Measurements from ENCODE around the gene HLA-DRA. TPM values are rescaled to one million over a fixed set of nuclear protein-coding genes. Genes with fewer than 3 reads are reported as not detected.
A peak's percentile ranks its signal among the peaks of the same experiment; 100 is the strongest.

HLA-DRA gene
- total RNA-seq (1,598 TPM), polyA plus RNA-seq (1,667 TPM)
- long read RNA-seq, donor 1, transcript HLA-DRA-202 (5 exons, 1,280 nt): major isoform, 73 of 91 reads
- long read RNA-seq, donor 1, partial matches to known transcripts: 18 of 91 reads
- long read RNA-seq, donor 1, other reads (novel, unspliced or antisense): 0 of 91 reads
- long read RNA-seq, donor 2: 0 reads
- long read RNA-seq, donor 3, transcript HLA-DRA-202 (5 exons, 1,280 nt): major isoform, 642 of 848 reads
- long read RNA-seq, donor 3, partial matches to known transcripts: 174 of 848 reads
- long read RNA-seq, donor 3, other reads (novel, unspliced or antisense): 29 of 848 reads
- long read RNA-seq, donor 4, transcript HLA-DRA-202 (5 exons, 1,280 nt): major isoform, 278 of 393 reads
- long read RNA-seq, donor 4, partial matches to known transcripts: 97 of 393 reads
- long read RNA-seq, donor 4, other reads (novel, unspliced or antisense): 16 of 393 reads
- long read RNA-seq, donor 5, transcript HLA-DRA-202 (5 exons, 1,280 nt): major isoform, 1,071 of 1,438 reads
- long read RNA-seq, donor 5, transcript HLA-DRA-201 (5 exons, 1,169 nt): minor isoform, 7 of 1,438 reads
- long read RNA-seq, donor 5, partial matches to known transcripts: 297 of 1,438 reads
- long read RNA-seq, donor 5, other reads (novel, unspliced or antisense): 63 of 1,438 reads
- long read RNA-seq, donor 6, transcript HLA-DRA-202 (5 exons, 1,280 nt): major isoform, 399 of 526 reads
- long read RNA-seq, donor 6, partial matches to known transcripts: 109 of 526 reads
- long read RNA-seq, donor 6, other reads (novel, unspliced or antisense): 17 of 526 reads
- long read RNA-seq, donor 7, transcript HLA-DRA-202 (5 exons, 1,280 nt): major isoform, 724 of 1,096 reads
- long read RNA-seq, donor 7, transcript HLA-DRA-201 (5 exons, 1,169 nt): minor isoform, 5 of 1,096 reads
- long read RNA-seq, donor 7, partial matches to known transcripts: 333 of 1,096 reads
- long read RNA-seq, donor 7, other reads (novel, unspliced or antisense): 34 of 1,096 reads
- long read RNA-seq, donor 8, transcript HLA-DRA-202 (5 exons, 1,280 nt): major isoform, 165 of 227 reads
- long read RNA-seq, donor 8, partial matches to known transcripts: 61 of 227 reads
- long read RNA-seq, donor 8, other reads (novel, unspliced or antisense): 0 of 227 reads
- long read RNA-seq, donor 9, transcript HLA-DRA-202 (5 exons, 1,280 nt): major isoform, 256 of 330 reads
- long read RNA-seq, donor 9, partial matches to known transcripts: 69 of 330 reads
- long read RNA-seq, donor 9, other reads (novel, unspliced or antisense): 5 of 330 reads
- long read RNA-seq, donor 10, transcript HLA-DRA-202 (5 exons, 1,280 nt): major isoform, 349 of 531 reads
- long read RNA-seq, donor 10, partial matches to known transcripts: 151 of 531 reads
- long read RNA-seq, donor 10, other reads (novel, unspliced or antisense): 29 of 531 reads

GRCh38 chr6:32439602-32440214, at the start of gene HLA-DRA:
Gene HLA-DRA, plus strand, starts transcription at chr6:32439887. Its CDS starts 64 bp downstream, at chr6:32439951.
- DNase-seq (ENCODE audit: low read depth in 6 of 9, low spot score in 9 of 9): peak; percentile 40 to 86 (median 63)
- H3K4me3 ChIP-seq (ENCODE audit: low read length in 2 of 2): peak within 1 kb of the TSS; percentile 39 to 41
- no peaks in the 10 kb centered on the region for H3K9me3 ChIP-seq (ENCODE audit: control insufficient read depth in 2 of 2, insufficient read depth in 1 of 2, low read length in 1 of 2)
- WGBS: 1% methylated on average over 9 of the region's 9 CpGs
- H3K27ac ChIP-seq (ENCODE audit: low read depth in 1 of 2, low read length in 1 of 2): peak within 1 kb of the TSS; percentile 78 to 82
- H3K4me1 ChIP-seq (ENCODE audit: control insufficient read depth in 2 of 2, insufficient read depth in 2 of 2, low read length in 2 of 2): peaks cover 0 to 8% of the 10 kb centered on the region in 2 donors
- H3K27me3 ChIP-seq (ENCODE audit: control insufficient read depth in 2 of 2, insufficient read depth in 1 of 2, low read length in 1 of 2): no peaks in the 10 kb centered on the region
- H3K36me3 ChIP-seq (ENCODE audit: control insufficient read depth in 2 of 2, insufficient read depth in 2 of 2, low read length in 1 of 2): peaks cover 0 to 13% of the 10 kb centered on the region in 2 donors

GRCh38 chr6:32391505-32391904, 48.2 kb upstream of the HLA-DRA start:
- no peak for DNase-seq (ENCODE audit: low read depth in 6 of 9, low spot score in 9 of 9)
- Histone ChIP-seq H3K4me3 (ENCODE audit: low read length in 2 of 2) (no peak overlapping the region), H3K27ac (ENCODE audit: low read depth in 1 of 2, low read length in 1 of 2) (no peak overlapping the region), H3K9me3 (ENCODE audit: control insufficient read depth in 2 of 2, insufficient read depth in 1 of 2, low read length in 1 of 2) (no peaks in the 10 kb centered on the region), H3K27me3 (ENCODE audit: control insufficient read depth in 2 of 2, insufficient read depth in 1 of 2, low read length in 1 of 2) (no peaks in the 10 kb centered on the region), H3K4me1 (ENCODE audit: control insufficient read depth in 2 of 2, insufficient read depth in 2 of 2, low read length in 2 of 2) (peaks cover 0 to 4% of the 10 kb centered on the region in 2 donors), H3K36me3 (ENCODE audit: control insufficient read depth in 2 of 2, insufficient read depth in 2 of 2, low read length in 1 of 2) (no peaks in the 10 kb centered on the region)
- 95% methylated on average over 6 of the region's 6 CpGs for WGBS

GRCh38 chr6:32393665-32394420, 45.8 kb upstream of the HLA-DRA start:
- no peaks in the 10 kb centered on the region for H3K9me3 ChIP-seq (ENCODE audit: control insufficient read depth in 2 of 2, insufficient read depth in 1 of 2, low read length in 1 of 2)
- WGBS: 64% methylated on average over 7 of the region's 7 CpGs
- no peaks in the 10 kb centered on the region for H3K36me3 ChIP-seq (ENCODE audit: control insufficient read depth in 2 of 2, insufficient read depth in 2 of 2, low read length in 1 of 2)
- no peaks in the 10 kb centered on the region for H3K27me3 ChIP-seq (ENCODE audit: control insufficient read depth in 2 of 2, insufficient read depth in 1 of 2, low read length in 1 of 2)
- DNase-seq (ENCODE audit: low read depth in 6 of 9, low spot score in 9 of 9): peak in 1 of 9 donors; percentile 6
- H3K27ac ChIP-seq (ENCODE audit: low read depth in 1 of 2, low read length in 1 of 2): peak overlapping the region; percentile 32 to 73
- peaks cover 0 to 4% of the 10 kb centered on the region in 2 donors for H3K4me1 ChIP-seq (ENCODE audit: control insufficient read depth in 2 of 2, insufficient read depth in 2 of 2, low read length in 2 of 2)
- H3K4me3 ChIP-seq (ENCODE audit: low read length in 2 of 2): no peak overlapping the region

GRCh38 chr6:32396028-32396427, 43.7 kb upstream of the HLA-DRA start:
- DNase-seq (ENCODE audit: low read depth in 6 of 9, low spot score in 9 of 9): no peak
- peaks cover 0 to 4% of the 10 kb centered on the region in 2 donors for H3K4me1 ChIP-seq (ENCODE audit: control insufficient read depth in 2 of 2, insufficient read depth in 2 of 2, low read length in 2 of 2)
- no peaks in the 10 kb centered on the region for H3K9me3 ChIP-seq (ENCODE audit: control insufficient read depth in 2 of 2, insufficient read depth in 1 of 2, low read length in 1 of 2)
- H3K36me3 ChIP-seq (ENCODE audit: control insufficient read depth in 2 of 2, insufficient read depth in 2 of 2, low read length in 1 of 2): no peaks in the 10 kb centered on the region
- WGBS: 98% methylated on average over 10 of the region's 10 CpGs
- no peaks in the 10 kb centered on the region for H3K27me3 ChIP-seq (ENCODE audit: control insufficient read depth in 2 of 2, insufficient read depth in 1 of 2, low read length in 1 of 2)
- H3K27ac ChIP-seq (ENCODE audit: low read depth in 1 of 2, low read length in 1 of 2): no peak overlapping the region
- no peak overlapping the region for H3K4me3 ChIP-seq (ENCODE audit: low read length in 2 of 2)

- Histone ChIP-seq H3K36me3 (ENCODE audit: control insufficient read depth in 2 of 2, insufficient read depth in 2 of 2, low read length in 1 of 2) (no peaks in the 10 kb centered on the region), H3K27ac (ENCODE audit: low read depth in 1 of 2, low read length in 1 of 2) (no peak overlapping the region), H3K9me3 (ENCODE audit: control insufficient read depth in 2 of 2, insufficient read depth in 1 of 2, low read length in 1 of 2) (no peaks in the 10 kb centered on the region), H3K27me3 (ENCODE audit: control insufficient read depth in 2 of 2, insufficient read depth in 1 of 2, low read length in 1 of 2) (no peaks in the 10 kb centered on the region), H3K4me3 (ENCODE audit: low read length in 2 of 2) (no peak overlapping the region), H3K4me1 (ENCODE audit: control insufficient read depth in 2 of 2, insufficient read depth in 2 of 2, low read length in 2 of 2) (peaks cover 0 to 4% of the 10 kb centered on the region in 2 donors)
- 93% methylated on average over 7 of the region's 7 CpGs for WGBS
- DNase-seq (ENCODE audit: low read depth in 6 of 9, low spot score in 9 of 9): no peak
Observed at GRCh38 chr6:32397252-32397920, 42.3 kb upstream of the HLA-DRA start.

- no peak overlapping the region for H3K27ac ChIP-seq (ENCODE audit: low read depth in 1 of 2, low read length in 1 of 2)
- WGBS: 50% methylated on average over 4 of the region's 4 CpGs
- no peak overlapping the region for H3K4me3 ChIP-seq (ENCODE audit: low read length in 2 of 2)
Observed at GRCh38 chr6:32401284-32401963, 38.3 kb upstream of the HLA-DRA start.

GRCh38 chr6:32402812-32403211, 36.9 kb upstream of the HLA-DRA start:
- Histone ChIP-seq H3K4me3 (ENCODE audit: low read length in 2 of 2) (no peak overlapping the region), H3K36me3 (ENCODE audit: control insufficient read depth in 2 of 2, insufficient read depth in 2 of 2, low read length in 1 of 2) (no peaks in the 10 kb centered on the region), H3K27ac (ENCODE audit: low read depth in 1 of 2, low read length in 1 of 2) (no peak overlapping the region), H3K9me3 (ENCODE audit: control insufficient read depth in 2 of 2, insufficient read depth in 1 of 2, low read length in 1 of 2) (no peaks in the 10 kb centered on the region), H3K27me3 (ENCODE audit: control insufficient read depth in 2 of 2, insufficient read depth in 1 of 2, low read length in 1 of 2) (peaks cover 0 to 25% of the 10 kb centered on the region in 2 donors), H3K4me1 (ENCODE audit: control insufficient read depth in 2 of 2, insufficient read depth in 2 of 2, low read length in 2 of 2) (no peaks in the 10 kb centered on the region)
- no peak for DNase-seq (ENCODE audit: low read depth in 6 of 9, low spot score in 9 of 9)
- 90% methylated on average over 8 of the region's 8 CpGs for WGBS

More at GRCh38 chr6:32401284-32401963, 38.3 kb upstream of the HLA-DRA start:
- Histone ChIP-seq H3K27me3 (ENCODE audit: control insufficient read depth in 2 of 2, insufficient read depth in 1 of 2, low read length in 1 of 2) (peaks cover 0 to 19% of the 10 kb centered on the region in 2 donors), H3K4me1 (ENCODE audit: control insufficient read depth in 2 of 2, insufficient read depth in 2 of 2, low read length in 2 of 2) (no peaks in the 10 kb centered on the region), H3K9me3 (ENCODE audit: control insufficient read depth in 2 of 2, insufficient read depth in 1 of 2, low read length in 1 of 2) (no peaks in the 10 kb centered on the region), H3K36me3 (ENCODE audit: control insufficient read depth in 2 of 2, insufficient read depth in 2 of 2, low read length in 1 of 2) (no peaks in the 10 kb centered on the region)
- DNase-seq (ENCODE audit: low read depth in 6 of 9, low spot score in 9 of 9): no peak
